ENCODE results near the gene SLC25A5. TPM values are rescaled to one million over a fixed set of nuclear protein-coding genes. Genes with fewer than 3 reads are reported as not detected.

The SLC25A5 gene
- total and polyA plus RNA-seq, 2 experiments from 2014 or later = 348 to 451 TPM

DNA sequence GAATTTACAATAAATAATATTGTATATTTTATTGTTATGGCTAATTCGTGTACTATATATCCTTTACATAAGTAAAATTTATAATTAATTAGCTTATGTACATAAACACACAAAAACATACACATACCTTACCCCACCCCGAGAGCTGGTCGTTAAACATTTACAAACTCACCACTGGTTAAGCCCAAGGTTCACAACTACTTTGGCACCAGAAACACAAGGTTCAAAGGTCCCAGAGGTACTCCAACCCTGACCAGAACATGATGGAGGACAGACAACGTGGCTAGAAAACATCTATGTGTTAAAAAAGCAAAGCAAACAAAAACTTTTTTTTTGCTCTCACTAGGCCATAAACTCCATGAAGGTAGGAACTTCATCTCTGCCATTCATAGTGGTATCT lies 37.7 kb downstream of the SLC25A5 start (continued):
- TF ChIP-seq, protein P1, sequence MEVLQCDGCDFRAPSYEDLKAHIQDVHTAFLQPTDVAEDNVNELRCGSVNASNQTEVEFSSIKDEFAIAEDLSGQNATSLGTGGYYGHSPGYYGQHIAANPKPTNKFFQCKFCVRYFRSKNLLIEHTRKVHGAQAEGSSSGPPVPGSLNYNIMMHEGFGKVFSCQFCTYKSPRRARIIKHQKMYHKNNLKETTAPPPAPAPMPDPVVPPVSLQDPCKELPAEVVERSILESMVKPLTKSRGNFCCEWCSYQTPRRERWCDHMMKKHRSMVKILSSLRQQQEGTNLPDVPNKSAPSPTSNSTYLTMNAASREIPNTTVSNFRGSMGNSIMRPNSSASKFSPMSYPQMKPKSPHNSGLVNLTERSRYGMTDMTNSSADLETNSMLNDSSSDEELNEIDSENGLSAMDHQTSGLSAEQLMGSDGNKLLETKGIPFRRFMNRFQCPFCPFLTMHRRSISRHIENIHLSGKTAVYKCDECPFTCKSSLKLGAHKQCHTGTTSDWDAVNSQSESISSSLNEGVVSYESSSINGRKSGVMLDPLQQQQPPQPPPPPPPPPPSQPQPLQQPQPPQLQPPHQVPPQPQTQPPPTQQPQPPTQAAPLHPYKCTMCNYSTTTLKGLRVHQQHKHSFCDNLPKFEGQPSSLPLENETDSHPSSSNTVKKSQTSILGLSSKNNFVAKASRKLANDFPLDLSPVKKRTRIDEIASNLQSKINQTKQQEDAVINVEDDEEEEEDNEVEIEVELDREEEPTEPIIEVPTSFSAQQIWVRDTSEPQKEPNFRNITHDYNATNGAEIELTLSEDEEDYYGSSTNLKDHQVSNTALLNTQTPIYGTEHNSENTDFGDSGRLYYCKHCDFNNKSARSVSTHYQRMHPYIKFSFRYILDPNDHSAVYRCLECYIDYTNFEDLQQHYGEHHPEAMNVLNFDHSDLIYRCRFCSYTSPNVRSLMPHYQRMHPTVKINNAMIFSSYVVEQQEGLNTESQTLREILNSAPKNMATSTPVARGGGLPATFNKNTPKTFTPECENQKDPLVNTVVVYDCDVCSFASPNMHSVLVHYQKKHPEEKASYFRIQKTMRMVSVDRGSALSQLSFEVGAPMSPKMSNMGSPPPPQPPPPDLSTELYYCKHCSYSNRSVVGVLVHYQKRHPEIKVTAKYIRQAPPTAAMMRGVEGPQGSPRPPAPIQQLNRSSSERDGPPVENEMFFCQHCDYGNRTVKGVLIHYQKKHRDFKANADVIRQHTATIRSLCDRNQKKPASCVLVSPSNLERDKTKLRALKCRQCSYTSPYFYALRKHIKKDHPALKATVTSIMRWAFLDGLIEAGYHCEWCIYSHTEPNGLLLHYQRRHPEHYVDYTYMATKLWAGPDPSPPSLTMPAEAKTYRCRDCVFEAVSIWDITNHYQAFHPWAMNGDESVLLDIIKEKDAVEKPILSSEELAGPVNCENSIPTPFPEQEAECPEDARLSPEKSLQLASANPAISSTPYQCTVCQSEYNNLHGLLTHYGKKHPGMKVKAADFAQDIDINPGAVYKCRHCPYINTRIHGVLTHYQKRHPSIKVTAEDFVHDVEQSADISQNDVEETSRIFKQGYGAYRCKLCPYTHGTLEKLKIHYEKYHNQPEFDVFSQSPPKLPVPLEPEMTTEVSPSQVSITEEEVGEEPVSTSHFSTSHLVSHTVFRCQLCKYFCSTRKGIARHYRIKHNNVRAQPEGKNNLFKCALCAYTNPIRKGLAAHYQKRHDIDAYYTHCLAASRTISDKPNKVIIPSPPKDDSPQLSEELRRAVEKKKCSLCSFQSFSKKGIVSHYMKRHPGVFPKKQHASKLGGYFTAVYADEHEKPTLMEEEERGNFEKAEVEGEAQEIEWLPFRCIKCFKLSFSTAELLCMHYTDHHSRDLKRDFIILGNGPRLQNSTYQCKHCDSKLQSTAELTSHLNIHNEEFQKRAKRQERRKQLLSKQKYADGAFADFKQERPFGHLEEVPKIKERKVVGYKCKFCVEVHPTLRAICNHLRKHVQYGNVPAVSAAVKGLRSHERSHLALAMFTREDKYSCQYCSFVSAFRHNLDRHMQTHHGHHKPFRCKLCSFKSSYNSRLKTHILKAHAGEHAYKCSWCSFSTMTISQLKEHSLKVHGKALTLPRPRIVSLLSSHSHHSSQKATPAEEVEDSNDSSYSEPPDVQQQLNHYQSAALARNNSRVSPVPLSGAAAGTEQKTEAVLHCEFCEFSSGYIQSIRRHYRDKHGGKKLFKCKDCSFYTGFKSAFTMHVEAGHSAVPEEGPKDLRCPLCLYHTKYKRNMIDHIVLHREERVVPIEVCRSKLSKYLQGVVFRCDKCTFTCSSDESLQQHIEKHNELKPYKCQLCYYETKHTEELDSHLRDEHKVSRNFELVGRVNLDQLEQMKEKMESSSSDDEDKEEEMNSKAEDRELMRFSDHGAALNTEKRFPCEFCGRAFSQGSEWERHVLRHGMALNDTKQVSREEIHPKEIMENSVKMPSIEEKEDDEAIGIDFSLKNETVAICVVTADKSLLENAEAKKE (CRISPR knock-in tag; IDR thresholded peaks at IDR 0.05) = no peak
- no peak for TF ChIP-seq ZNF331 (CRISPR knock-in tag; IDR thresholded peaks at IDR 0.05; ENCODE audit: low read depth)
- TF ChIP-seq, protein P2, sequence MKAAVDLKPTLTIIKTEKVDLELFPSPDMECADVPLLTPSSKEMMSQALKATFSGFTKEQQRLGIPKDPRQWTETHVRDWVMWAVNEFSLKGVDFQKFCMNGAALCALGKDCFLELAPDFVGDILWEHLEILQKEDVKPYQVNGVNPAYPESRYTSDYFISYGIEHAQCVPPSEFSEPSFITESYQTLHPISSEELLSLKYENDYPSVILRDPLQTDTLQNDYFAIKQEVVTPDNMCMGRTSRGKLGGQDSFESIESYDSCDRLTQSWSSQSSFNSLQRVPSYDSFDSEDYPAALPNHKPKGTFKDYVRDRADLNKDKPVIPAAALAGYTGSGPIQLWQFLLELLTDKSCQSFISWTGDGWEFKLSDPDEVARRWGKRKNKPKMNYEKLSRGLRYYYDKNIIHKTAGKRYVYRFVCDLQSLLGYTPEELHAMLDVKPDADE (IDR thresholded peaks at IDR 0.05) = no peak
- TF ChIP-seq STAT1 (IDR thresholded peaks at IDR 0.05; ENCODE audit: unreplicated experiment) = no peak
- no peak for TF ChIP-seq CREB1 (CRISPR knock-in tag; IDR thresholded peaks at IDR 0.05; ENCODE audit: low read depth)
- TF ChIP-seq JUNB (IDR thresholded peaks at IDR 0.05; ENCODE audit: unreplicated experiment) = no peak
- no peak for TF ChIP-seq NANOG (IDR thresholded peaks at IDR 0.05; ENCODE audit: borderline replicate concordance)

DNA sequence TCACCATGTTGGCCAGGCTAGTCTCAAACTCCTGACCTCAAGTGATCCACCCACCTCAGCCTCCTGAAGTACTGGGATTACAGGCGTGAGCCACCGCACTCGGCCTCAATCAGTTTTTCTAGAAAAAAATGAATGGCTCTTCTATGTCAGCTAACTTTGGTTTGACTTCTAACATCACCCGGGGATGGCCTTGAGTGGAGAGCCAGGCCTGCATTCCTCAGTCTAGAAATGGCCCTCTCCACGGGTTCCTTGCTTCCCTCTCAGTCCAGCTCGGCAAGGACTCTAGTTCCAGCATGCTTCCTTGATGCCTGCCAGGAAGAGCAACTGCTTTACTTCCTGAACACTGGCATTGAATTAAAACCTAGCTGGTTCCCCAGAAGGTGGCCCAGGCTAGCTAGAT lies 39.0 kb downstream of the SLC25A5 start:
- Histone ChIP-seq H3K4me1 (ENCODE audit: insufficient read depth) (no peaks in the 10 kb centered on the region), H3K27me3 (ENCODE audit: insufficient read depth) (no peaks in the 10 kb centered on the region), H3K36me3 (ENCODE audit: insufficient read depth) (no peaks in the 10 kb centered on the region), H3K79me2 (replicated peaks; ENCODE audit: insufficient read depth) (no peaks in the 10 kb centered on the region), H3F3A (replicated peaks; ENCODE audit: low read depth) (no peaks in the 10 kb centered on the region), H3K4me3 (no peak overlapping the region), H4K20me1 (replicated peaks; ENCODE audit: insufficient read depth) (no peaks in the 10 kb centered on the region), H2AFZ (no peak overlapping the region), H3K4me2 (no peak overlapping the region), H3K27ac (ENCODE audit: low read depth) (no peak overlapping the region), H3K9me2 (ENCODE audit: insufficient read depth) (no peaks in the 10 kb centered on the region)
- no peaks in the 10 kb centered on the region for H3K27me3 Mint-ChIP-seq (ENCODE audit: insufficient read depth, low read depth, poor library complexity)
- H3K9me3 Mint-ChIP-seq = no peaks in the 10 kb centered on the region
- DNase-seq (ENCODE audit: low spot score) (no peak), ATAC-seq (no peak)
- H3K27ac Mint-ChIP-seq = no peak overlapping the region
- no peak overlapping the region for H3K4me3 Mint-ChIP-seq
- H3K36me3 Mint-ChIP-seq (ENCODE audit: low read depth) = no peaks in the 10 kb centered on the region
- H3K4me1 Mint-ChIP-seq = peaks cover 3% of the 10 kb centered on the region; the same call in 1 of the 3 replicates
- TF ChIP-seq POLR2AphosphoS5 (IDR thresholded peaks at IDR 0.05; ENCODE audit: low read depth) = no peak
- TF ChIP-seq, protein P3, sequence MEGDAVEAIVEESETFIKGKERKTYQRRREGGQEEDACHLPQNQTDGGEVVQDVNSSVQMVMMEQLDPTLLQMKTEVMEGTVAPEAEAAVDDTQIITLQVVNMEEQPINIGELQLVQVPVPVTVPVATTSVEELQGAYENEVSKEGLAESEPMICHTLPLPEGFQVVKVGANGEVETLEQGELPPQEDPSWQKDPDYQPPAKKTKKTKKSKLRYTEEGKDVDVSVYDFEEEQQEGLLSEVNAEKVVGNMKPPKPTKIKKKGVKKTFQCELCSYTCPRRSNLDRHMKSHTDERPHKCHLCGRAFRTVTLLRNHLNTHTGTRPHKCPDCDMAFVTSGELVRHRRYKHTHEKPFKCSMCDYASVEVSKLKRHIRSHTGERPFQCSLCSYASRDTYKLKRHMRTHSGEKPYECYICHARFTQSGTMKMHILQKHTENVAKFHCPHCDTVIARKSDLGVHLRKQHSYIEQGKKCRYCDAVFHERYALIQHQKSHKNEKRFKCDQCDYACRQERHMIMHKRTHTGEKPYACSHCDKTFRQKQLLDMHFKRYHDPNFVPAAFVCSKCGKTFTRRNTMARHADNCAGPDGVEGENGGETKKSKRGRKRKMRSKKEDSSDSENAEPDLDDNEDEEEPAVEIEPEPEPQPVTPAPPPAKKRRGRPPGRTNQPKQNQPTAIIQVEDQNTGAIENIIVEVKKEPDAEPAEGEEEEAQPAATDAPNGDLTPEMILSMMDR (conservative IDR thresholded peaks at IDR 0.05; ENCODE audit: low read depth in 2 of 2) = no peak
- TF ChIP-seq ZNF114 (CRISPR knock-in tag; IDR thresholded peaks at IDR 0.05) = no peak
- no peak for TF ChIP-seq EZH2phosphoT487 (IDR thresholded peaks at IDR 0.05; ENCODE audit: unreplicated experiment)
- no peak for TF ChIP-seq JUNB (IDR thresholded peaks at IDR 0.05; ENCODE audit: unreplicated experiment)
- TF ChIP-seq EZH2 (IDR thresholded peaks at IDR 0.05; ENCODE audit: low read depth, unreplicated experiment) = no peak
